Measurements from ENCODE around the gene AGAP1.
A peak's percentile ranks its signal among the peaks of the same experiment; 100 is the strongest.

AGAP1 gene

DNA sequence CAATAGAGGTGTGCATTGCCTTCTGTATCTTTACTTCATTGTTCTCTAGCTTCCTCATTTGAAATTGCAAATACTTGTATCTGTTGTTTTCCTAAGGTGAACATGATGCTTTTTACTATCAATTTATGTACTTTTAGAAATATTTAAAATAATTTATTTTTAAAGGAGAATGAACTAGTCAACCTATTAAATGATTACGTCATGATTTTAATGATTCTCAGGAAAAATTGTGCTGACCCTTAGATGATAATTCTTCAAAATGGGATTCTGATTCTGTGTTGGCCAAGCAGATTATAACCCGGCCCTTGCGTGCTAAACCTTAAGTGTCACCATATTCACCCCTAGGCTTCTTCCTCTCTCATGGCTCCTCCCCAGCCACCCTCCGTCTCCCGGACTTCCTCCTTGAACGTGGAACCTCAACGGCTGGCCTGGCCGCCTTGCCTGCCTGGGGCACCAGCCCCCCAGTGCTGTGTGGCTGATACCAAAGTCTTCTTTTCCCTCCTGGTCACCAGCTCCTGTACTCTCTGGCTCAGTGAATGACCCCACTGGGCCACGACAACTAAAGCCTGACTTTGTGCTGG lies 382.3 kb downstream of the AGAP1 start:
- DNase-seq (ENCODE audit: low read depth), result no peak

DNA sequence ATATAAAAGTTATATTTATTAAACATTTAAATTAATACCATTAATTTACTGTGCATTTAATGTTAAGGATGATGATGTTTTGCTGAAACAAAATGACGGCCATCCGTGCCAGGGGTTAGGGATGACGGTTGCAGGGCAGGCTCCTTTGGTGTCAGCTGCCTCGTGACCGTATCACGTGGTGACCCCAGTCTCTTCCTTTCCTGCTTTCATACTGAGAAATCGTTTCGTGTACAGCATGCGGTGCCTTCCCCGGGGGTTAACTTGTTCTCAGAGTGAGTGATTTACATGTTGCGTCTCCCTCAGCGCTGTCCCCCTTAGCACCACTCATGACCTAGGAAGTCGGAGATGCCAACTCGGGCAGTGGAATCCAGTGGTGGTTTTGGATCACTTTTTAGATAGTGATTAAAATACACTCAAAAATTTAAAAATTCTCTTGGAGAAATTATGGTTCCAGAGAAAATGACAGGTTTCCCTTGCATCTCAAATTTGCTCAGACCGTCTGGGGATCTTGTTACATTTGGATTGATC lies 383.5 kb downstream of the AGAP1 start:
- DNase-seq (ENCODE audit: low read depth), result no peak

DNA sequence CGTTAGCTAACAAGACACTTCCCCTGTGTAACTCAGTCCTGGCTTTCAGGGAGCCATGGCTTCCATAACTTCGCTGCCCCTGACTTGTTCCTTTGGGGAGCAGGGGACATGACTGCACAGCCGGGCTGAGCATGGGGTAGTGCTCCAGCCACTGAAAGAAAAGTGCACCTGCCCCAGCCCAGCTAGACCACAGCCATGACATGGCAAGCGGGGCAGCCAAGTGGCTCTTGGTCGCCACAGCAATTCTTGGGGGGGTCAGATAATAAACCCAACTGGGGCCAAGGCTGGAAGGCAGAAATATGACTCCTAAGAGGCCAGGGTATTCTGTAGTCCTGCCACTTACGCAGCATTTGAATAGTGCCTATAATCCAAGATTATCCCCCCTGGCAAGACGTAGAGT lies 385.3 kb downstream of the AGAP1 start:
- DNase-seq (ENCODE audit: low read depth), result no peak

DNA sequence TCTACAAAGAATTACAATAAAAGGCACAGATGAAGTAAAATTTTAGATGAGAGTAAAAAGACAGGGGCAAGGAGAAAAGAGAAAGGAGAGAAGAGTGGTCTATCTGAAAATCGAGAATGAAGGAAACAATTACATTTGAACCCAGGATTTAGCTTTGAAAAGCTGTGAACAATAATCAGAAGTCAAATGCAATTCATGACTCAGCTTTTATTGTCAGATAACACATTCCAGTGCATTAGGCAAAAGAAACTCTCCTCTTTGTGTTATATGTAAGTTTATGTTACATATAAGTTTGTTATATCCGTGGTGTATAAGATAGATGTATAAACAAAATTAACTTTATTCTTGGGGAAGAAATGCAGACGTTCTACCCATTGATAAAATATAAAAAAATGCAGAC lies 389.8 kb downstream of the AGAP1 start:
- no peak for DNase-seq (ENCODE audit: low read depth)

DNA sequence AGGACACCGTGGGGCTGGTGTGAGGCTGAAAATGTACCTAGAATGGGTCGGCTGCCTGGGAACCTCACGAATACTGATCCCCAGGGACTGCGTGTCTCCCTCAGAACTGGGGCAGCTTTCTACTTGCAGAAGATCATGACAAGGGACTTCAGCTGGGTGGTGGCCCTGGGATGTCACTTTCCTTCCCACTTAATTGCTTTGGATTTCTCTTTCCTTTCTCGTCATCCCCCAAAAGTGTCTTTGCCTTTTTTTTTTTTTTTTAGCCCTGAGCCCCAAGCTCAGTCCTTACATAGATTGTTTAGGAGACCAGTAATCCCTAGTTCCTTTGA lies 395.4 kb downstream of the AGAP1 start:
- no peak for DNase-seq (ENCODE audit: low read depth)

DNA sequence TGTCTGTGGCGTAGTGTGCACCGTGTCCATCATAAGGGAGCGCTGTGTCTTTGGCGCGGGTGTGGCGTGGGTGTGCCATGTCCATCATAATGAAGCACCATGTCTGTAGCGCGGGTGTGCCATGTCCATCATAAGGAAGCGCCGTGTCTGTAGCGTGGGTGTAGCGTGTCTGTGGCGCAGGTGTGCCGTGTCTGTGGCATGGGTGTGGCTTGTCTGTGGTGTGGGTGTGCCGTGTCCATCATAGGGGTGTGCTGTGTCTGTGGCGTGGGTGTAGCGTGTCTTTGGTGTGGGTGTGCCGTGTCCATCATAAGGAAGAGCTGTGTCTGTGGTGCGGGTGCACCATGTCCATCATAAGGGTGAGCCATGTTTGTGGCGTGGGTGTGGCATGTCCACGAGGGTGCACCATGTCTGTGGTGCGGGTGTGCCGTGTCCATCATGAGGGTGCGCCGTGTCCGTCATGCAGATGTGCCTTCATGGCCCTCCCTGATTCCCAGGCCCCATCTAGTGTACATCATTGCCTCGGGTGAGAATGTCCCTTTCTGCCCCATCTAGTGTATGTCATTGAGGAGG lies 399.4 kb downstream of the AGAP1 start:
- DNase-seq (ENCODE audit: low read depth), result no peak

DNA sequence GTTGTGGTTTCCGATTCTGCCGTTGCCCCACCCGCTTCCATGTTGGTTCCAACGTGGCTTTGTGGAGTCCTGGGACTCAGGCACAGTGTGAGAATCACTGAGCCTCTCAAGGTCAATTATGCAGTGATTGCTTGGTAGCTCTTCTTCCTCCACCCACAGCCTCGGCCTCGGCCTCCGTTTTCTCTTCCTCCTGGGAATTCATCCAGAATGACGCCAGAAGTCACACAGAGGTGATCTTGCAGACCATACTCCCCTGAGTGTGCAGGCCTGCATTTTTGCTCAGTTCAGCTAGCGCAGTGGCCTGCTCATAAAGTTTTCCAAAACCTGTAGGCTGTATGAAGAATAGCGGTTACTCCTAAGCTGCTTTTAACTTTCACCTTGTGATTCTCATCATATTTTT lies 401.0 kb downstream of the AGAP1 start:
- no peak for DNase-seq (ENCODE audit: low read depth)

DNA sequence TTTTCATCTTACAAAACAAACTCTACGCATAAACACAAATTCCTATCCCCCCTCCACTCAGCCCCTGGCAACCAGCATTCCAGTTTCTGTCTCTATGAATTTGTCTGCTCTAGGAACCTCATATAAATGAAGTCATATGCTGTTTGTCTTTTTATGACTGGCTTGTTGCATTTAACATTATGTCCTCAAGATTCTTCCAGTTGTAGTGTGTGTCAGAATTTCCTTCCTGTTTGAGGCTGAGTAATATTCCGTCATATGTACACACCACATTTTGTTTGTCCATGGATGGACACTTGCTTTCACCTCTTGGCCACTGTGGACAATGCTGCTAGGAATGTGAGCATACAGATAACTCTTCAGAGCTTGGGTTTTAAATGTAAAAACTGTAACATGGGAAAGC lies 402.2 kb downstream of the AGAP1 start:
- no peak for DNase-seq (ENCODE audit: low read depth)

DNA sequence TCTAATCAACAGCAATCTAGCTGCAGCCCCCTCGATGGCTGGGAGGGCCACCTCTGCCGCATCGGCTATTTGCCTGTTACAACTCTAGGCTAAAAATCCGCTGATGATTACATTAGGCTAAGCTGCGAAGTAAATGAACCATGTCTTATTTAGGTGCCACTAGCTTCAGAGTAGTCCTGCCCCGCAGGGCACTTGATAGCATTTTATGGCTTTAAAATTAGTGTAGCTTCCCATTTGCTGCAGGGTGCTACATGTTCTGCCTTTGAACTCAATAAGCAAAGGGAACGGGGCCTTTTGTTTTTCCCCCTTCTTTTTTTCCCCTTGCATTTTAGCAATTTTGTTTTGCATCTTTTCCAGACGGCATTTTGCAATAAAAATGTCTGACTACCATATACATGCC lies 404.1 kb downstream of the AGAP1 start:
- no peak for DNase-seq (ENCODE audit: low read depth)

DNA sequence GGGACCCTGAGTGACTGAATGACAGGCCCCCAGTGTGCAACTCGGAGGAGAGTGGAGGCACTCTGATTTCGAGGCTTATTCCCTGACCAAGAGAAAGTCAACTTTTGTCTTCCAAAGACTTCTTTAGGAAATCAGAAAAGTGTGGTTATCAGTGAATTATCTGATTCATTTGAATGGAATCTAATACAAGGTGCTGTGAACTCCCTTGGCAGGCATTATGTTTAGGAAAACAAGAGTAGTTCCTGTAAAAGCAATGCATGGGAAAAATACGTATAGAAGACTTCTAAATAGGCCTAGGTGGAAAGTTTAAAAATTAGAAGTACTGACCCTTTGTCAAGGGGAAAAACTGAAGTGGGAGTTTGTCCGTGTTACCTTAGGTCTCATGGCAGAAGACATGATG lies 404.9 kb downstream of the AGAP1 start:
- no peak for DNase-seq (ENCODE audit: low read depth)

DNA sequence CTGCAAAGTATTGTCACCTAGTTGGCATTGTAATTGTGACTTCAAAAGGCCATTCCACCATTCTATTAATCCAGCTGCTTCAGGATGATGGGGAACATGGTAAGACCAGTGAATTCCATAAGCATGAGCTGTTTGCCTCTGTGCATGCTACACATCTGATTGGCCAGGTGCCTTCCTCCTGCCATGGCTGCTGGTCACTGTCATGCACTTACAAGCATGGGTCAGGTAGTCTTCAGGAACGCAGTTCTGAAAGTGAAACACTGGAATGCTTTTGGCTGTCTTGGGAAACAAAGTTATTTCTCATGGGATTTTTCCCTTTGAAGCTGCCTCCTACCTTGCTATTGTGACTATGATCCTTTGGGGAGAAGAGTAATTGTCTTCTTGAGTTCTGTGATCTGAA lies 406.8 kb downstream of the AGAP1 start:
- peak; percentile 24 for DNase-seq (ENCODE audit: low read depth)

DNA sequence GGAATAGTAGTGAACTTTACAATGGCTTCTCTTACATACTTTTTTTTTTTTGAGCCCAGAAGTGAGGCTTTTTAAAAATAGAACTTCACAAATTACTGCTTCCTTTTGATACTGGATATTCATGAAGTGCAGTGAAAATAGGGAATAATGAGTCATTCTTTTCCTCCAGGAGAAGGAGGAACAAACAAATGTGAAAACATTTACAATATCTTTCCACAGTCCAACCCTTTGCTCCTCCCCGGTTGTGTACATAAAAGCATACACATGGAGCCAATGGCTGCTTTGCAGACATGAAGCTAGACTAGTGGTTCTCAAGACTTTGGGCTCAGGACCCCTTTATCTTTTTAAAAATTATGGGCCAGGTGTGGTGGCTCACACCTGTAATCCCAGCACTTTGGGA lies 407.4 kb downstream of the AGAP1 start:
- DNase-seq (ENCODE audit: low read depth), result no peak

DNA sequence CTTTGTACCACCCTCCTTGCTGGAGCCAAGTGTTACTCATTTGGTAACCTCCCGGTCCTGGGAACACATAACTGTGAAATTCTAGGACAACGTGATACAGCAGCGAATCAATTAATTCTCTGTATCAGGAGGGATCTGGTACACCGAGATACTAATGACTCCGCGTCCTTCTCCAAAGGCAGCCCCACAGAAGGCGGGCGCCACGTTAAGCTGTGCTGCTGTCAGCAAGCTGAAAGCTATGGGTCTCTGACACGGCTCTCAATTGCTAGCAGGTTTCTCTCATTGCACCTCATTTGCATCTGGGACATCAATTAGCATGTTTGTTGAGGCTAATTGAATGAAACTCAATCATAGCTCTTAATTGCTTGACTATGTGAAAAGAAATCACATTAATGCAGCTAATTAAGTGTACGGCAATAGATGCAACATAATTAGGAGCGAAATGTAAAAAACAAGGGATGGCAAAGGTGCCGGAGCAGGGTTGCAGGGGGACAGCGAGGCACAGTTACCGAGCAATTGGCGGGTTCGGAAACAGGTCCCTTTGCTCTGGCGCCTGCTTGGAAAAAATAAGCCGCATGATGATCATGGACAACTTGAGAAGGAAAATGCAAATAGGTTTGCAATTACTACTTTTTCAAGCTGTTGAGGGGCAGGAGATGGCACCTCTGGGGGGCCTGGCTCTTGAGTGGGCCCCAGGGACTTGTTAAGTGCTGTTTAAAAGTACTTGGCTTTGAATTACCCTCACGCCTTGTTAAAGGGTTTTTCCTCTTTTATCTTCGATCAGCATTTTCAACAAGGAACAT lies 410.1 kb downstream of the AGAP1 start:
- DNase-seq (ENCODE audit: low read depth), result no peak

DNA sequence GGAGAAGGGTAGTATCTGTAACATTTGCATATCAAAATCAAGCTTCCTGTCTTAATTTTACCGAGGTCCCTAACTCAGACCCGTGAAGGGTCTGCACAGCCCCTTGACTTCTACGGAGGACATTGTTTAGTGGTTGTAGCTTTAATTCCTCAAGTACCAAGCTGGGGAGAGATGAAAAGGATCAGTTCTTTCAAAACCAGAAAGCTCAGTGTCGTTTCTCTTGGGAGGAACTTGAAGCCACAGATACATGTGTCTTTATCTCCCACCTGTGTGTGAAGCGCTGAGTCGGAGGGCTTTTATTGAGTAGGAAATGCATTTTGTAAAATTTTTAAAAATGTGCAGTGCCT lies 410.7 kb downstream of the AGAP1 start:
- DNase-seq (ENCODE audit: low read depth), result no peak

DNA sequence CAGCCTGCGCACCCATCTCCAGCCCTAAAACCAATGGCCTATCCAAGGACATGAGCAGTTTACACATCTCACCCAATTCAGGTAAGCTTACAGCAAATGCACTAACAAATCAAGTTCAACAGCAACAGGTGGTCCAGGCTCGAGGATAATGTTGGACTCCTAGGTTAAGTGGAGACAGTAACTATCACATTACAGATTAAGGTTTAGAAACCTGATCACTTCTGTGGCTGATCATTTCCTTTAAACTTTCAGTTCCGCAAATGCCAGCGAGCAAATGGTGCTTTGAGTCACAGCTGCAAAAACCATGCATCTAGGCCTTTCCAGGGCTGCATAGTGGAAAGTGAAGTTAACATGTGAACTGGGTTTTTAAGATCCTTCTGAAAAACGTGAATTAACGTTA lies 415.0 kb downstream of the AGAP1 start:
- DNase-seq (ENCODE audit: low read depth), result no peak

DNA sequence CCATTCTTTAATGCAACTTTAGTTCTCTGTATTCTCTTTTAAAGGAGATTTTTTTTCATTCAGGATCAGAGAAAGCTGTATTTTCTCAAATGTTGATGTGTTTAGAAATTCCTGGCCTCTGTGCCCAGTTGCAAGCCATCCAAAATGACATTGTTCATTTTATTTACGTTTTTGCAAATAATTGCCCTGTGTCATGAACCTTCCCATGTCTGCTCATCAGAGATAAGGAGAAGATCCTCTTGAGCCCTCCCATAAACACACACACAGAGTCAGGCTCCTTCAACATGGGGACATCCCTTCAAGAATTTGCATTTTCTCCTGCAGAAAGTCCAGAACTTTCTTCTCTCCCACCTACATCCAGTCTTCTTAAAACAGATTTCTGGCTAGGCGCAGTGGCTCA lies 415.5 kb downstream of the AGAP1 start:
- DNase-seq (ENCODE audit: low read depth), result no peak

DNA sequence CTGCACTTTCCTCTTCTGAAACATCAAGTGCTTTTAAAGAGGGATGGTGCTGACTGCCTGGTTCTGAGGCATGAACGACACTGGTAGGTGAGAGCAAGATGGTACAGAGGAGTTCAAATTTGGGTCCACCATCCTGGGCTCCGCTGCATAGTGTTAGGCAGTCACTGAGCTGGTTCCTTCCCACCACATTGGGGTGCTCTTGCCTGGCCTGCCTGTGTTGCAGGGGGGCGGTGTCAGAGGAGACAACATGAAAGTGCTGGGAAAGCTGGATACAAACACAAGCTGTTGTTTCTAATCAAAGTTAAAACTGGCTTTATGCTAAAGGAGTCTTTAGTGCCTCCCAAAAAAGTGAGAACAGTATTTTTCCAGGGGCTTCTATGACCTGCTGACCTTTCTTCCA lies 416.2 kb downstream of the AGAP1 start:
- no peak for DNase-seq (ENCODE audit: low read depth)

DNA sequence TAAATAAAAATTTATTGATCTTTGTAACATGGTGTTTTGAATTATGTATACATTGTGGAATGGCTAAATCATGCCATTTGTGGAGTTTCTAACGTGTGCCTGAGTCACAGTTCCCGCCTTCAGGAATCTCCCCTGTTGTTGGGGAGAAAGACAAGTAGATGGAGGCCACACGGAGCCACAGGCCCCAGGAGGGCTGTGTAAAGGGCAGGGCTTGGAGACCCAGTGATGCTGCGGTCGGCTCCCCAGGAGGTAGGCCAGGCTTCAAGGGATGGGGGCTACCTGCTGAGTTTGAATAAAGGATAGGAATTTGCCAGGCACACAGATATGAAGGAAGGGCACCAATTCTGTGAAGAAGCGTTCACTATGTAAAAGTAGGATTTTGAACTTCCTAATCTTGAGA lies 417.3 kb downstream of the AGAP1 start:
- no peak for DNase-seq (ENCODE audit: low read depth)

DNA sequence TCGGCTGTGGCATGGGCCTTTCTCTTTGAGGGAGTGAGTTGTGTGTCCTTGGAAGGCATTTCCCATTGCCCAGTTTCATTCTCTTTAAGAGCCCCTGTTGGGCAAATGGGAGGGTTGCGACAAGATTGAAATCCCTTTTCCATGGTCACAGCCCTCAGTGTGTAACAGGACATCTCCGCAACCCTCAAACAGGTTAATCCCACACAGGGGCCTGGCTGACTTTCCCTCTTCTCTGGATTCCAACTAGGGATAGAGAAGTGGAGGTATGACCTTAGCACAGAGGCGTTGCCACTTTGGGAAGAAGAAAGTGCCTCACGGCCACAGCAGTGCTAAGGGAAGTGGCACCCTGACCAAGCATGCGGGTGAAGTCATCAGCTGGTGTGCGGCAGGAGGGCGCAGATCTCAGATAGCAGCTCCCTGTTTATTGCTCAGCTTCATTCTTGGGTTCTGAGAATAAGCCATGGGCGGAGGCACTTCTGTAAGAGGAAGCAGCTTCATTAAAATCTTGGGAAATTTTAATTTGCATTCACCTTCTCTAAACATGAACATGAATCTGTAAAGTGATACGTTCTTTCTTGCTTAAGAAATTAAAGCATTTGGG lies 417.9 kb downstream of the AGAP1 start:
- DNase-seq (ENCODE audit: low read depth), result no peak

DNA sequence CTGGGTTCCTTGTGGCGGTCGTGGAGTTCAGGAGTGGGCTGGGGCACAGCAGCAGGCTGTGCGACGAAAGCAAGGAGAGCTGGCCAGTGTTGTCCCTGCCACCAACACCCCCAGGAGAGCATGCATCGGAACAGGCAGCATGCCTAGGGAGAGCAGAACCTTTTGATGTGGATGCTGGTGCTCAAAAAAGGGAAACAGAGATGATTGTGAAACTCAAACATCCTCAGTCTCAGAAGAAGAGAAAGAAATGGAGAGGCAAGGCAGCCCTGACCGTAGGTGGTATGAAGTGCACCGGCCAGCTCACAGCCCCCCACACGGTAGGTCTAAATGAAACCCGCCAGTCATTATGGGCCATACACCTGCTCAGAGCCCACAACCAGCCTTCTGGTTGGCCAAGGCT lies 420.9 kb downstream of the AGAP1 start:
- DNase-seq (ENCODE audit: low read depth), result no peak

DNA sequence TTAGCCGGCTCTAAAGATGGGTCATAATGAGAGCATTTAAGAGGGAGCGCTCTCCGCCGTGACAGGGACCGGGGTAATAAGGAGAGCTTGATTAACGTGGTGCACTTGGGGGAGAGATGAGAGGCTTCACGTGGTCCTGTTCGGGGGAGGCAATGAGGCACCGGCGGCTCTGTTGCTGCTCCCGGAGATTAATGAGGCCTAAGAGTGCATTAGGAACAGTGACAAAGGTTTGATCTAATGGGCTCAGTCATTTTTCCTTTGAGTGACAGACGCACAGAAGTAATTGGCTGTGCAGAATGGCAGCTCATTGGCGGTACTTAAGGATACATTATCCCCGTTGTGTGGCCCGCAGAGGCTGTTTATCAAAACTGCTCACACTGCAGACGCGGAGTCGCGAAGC lies 423.7 kb downstream of the AGAP1 start:
- no peak for DNase-seq (ENCODE audit: low read depth)

DNA sequence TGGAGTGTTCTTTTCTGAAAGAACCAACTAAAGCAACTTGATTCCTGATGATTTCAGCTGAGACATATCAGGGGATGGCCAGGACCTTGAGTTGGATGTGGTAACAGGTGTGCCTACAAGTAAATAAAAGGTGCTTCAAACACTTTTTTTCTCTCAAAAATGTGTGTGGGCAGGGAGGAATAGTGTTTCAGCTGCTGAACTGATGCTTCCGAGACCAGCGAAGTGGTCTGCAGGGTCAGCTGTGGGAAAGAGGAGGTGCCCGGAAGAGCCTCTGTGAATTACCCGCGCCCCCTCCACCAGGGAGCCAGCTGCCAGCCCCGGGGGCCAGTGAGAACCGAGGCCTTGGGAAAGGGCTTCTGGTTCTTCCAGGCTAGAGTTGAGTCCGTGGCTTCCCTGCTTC lies 425.0 kb downstream of the AGAP1 start:
- DNase-seq (ENCODE audit: low read depth), result no peak

DNA sequence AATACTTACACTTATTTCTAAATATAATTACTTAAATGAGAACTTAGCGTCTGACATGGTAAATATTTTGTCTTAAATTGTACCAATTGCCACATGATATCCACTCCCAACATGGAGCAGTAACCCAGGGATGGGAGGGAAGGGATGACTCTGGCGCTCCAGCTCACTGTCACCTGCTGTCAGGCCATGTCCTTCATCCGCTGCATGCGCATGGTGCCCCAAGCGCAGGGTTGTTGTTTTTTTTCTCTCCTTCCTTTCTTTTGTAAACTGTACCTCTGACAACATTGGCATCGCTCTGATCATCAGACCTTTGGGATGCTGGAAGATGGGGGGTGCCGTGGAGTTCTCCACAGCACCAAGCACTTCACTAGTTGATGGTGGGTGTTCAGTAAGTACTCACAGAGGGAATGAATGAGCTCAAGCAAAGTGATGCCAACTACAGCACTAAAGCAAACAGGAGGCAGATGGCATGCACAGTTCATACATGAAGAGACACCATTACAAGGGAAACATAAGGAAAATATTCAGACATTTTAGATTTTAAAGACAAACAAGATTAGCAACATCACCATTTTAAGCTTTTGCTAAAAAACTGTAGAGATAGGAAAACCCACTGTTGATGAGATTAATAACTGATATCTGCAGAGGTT lies 426.5 kb downstream of the AGAP1 start:
- DNase-seq (ENCODE audit: low read depth), result no peak

Measured in EH (cell line).